ENCODE results near the gene HES7. TPM values are rescaled to one million over a fixed set of nuclear protein-coding genes. Genes with fewer than 3 reads are reported as not detected.

The HES7 gene
- polyA plus RNA-seq, 3 donors: not detected

GRCh38 chr17:8155996-8156245 lies 32.0 kb upstream of the HES7 start:
- DNase-seq: no peak

- no peak for DNase-seq
Observed at GRCh38 chr17:8155231-8155995, 31.5 kb upstream of the HES7 start.

GRCh38 chr17:8154608-8155155 lies 30.8 kb upstream of the HES7 start:
- DNase-seq: no peak

GRCh38 chr17:8153957-8154607 lies 30.2 kb upstream of the HES7 start:
- DNase-seq: peak; percentile 97

- no peak for DNase-seq
Observed at GRCh38 chr17:8153525-8153956, 29.6 kb upstream of the HES7 start.

- DNase-seq: no peak
Observed at GRCh38 chr17:8153031-8153451, 29.1 kb upstream of the HES7 start.

- peak; percentile 93 for DNase-seq
Observed at GRCh38 chr17:8152112-8152775, 28.3 kb upstream of the HES7 start, which contains the start of gene PER1. Gene PER1 (minus strand): TSS chr17:8152404. CDS start chr17:8150706, 1,698 bp downstream.

- DNase-seq: no peak
Observed at GRCh38 chr17:8151641-8152111, 27.8 kb upstream of the HES7 start.

GRCh38 chr17:8151120-8151640 lies 27.3 kb upstream of the HES7 start:
- peak; percentile 92 for DNase-seq

- no peak for DNase-seq
Observed at GRCh38 chr17:8150194-8151119, 26.6 kb upstream of the HES7 start.

GRCh38 chr17:8149419-8150193 lies 25.7 kb upstream of the HES7 start:
- no peak for DNase-seq

- DNase-seq: no peak
Observed at GRCh38 chr17:8148560-8148959, 24.7 kb upstream of the HES7 start.

- DNase-seq: no peak
Observed at GRCh38 chr17:8147805-8148404, 24.0 kb upstream of the HES7 start.

- DNase-seq: no peak
Observed at GRCh38 chr17:8147141-8147804, 23.4 kb upstream of the HES7 start.

- no peak for DNase-seq
Observed at GRCh38 chr17:8146381-8147140, 22.7 kb upstream of the HES7 start.

GRCh38 chr17:8145811-8146210 lies 21.9 kb upstream of the HES7 start:
- DNase-seq: no peak

- no peak for DNase-seq
Observed at GRCh38 chr17:8144401-8145231, 20.7 kb upstream of the HES7 start.

Data from renal pelvis (tissue), 4 donors.